Gastroesophageal sphincter (tissue), 4 donors: ENCODE measurements around the gene CCDC172. TPM values are rescaled to one million over a fixed set of nuclear protein-coding genes. Genes with fewer than 3 reads are reported as not detected.

Experiments used
- ATAC-seq: fragments of 150-250 bp; one replicate; pipeline ENCODE4 v1.9.1; 2016; ENCODE audit warnings: mild to moderate bottlenecking, moderate library complexity
- H3K27ac ChIP-seq, 4 donors: fragments of 200-600 bp; sonication (generic) in 3 of 4; 1 replicate in 3 of 4; 2 replicates in 1 of 4; pipeline ENCODE4 v1.5.1; 2016 to 2019
- H3K27me3 ChIP-seq: fragments of 200-600 bp; sonication (generic); one replicate; pipeline ENCODE4 v1.5.1; 2019
- H3K36me3 ChIP-seq, 2 donors: fragments of 200-600 bp; sonication (generic); one replicate each; pipeline ENCODE4 v1.5.1; 2019; ENCODE audit warnings: control low read depth in 1 of 2
- H3K4me1 ChIP-seq, 3 donors: fragments of 200-600 bp; sonication (generic); 1 replicate in 2 of 3; 2 replicates in 1 of 3; pipeline ENCODE4 v1.5.1; 2016 to 2019; ENCODE audit warnings: control low read depth in 2 of 3
- H3K4me3 ChIP-seq, 2 donors: fragments of 200-600 bp; sonication (generic); one replicate each; pipeline ENCODE4 v1.5.1; 2019; ENCODE audit warnings: mild to moderate bottlenecking in 1 of 2, moderate library complexity in 1 of 2
- H3K9me3 ChIP-seq, 3 donors: fragments of 200-600 bp; sonication (generic); one replicate each; pipeline ENCODE4 v1.5.1; 2017 to 2019; ENCODE audit warnings: control low read depth in 2 of 3
- EP300 ChIP-seq: sonication (generic); formaldehyde crosslinking; IDR thresholded peaks from one replicate; pipeline ENCODE4 v1.6.1; 2017; ENCODE audit warnings: antibody characterized with exemption, mild to moderate bottlenecking
- POLR2A ChIP-seq, 2 donors: fragments of 450-650 bp; IDR thresholded peaks; one replicate each; pipeline ENCODE4 v1.6.1; 2017; ENCODE audit warnings: antibody characterized with exemption in 2 of 2, mild to moderate bottlenecking in 2 of 2, moderate library complexity in 1 of 2
- POLR2AphosphoS5 ChIP-seq: sonication (generic); formaldehyde crosslinking; IDR thresholded peaks from one replicate; pipeline ENCODE4 v1.6.1; 2017; ENCODE audit warnings: antibody characterized with exemption
- WGBS, 2 donors: methylation state at CpG; one replicate each; pipeline ENCODE4 v1.1.5; 2018; ENCODE audit warnings: low coverage in 1 of 2; 5-methylcytosine and 5-hydroxymethylcytosine counted together
- total RNA-seq, 4 donors: library from RNA; depleted of rRNA; stranded (reverse); fragments of >200 nt; gene quantifications; one replicate each; pipeline ENCODE4 v1.1.0, GENCODE V29; 2016
- TF ChIP-seq, protein P1 (sequence below), 4 experiments: fragments of 200-600 bp in 2 of 4; fragments of 450-650 bp in 2 of 4; sonication (generic) in 1 of 4; IDR thresholded peaks; one replicate each; pipeline ENCODE4 v1.5.1; 2017 to 2019; ENCODE audit warnings: antibody characterized with exemption in 4 of 4, mild to moderate bottlenecking in 2 of 4, moderate library complexity in 2 of 4

CCDC172 gene
- total RNA-seq, 4 donors from 2014 or later = not detected

GRCh38 chr10:116325987-116326386, 1.7 kb downstream of the CCDC172 start:
- ATAC-seq = no peak

DNA sequence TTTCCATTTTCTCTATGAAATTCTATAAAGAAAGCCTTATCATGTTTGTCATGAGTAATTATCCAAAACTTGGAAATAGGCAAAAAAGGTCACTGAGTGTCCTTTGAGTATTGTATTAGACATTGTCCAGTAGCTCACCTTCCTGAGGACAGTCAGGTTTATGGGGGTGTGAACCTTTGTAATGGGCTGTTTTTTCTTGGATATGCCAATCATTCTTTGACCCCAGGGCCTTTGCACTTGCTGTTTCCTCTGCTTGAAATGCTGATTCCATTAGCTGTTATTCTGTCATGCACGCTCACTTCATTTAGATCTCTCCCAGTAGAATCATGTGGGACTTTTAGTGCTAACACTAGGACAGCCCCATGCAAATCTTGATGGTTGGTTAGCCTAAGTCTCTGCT, 4.9 kb downstream of the CCDC172 start:
- 100% methylated on average over 1 of the region's 1 CpG; no CpG with 5 or more reads in 1 of the 2 donors for WGBS, 2 donors
- ATAC-seq = no peak

More at GRCh38 chr10:116325987-116326386, 1.7 kb downstream of the CCDC172 start:
- Histone ChIP-seq H3K4me1 (no peaks in the 10 kb centered on the region), H3K4me3 (no peak overlapping the region), H3K36me3 (no peaks in the 10 kb centered on the region), H3K27ac (no peak overlapping the region), H3K9me3 (no peaks in the 10 kb centered on the region), H3K27me3 (no peaks in the 10 kb centered on the region)
- WGBS, 2 donors = 75 to 85% methylated on average over 2 of the region's 2 CpGs
- no peak for TF ChIP-seq EP300
- TF ChIP-seq POLR2AphosphoS5 = no peak
- no peak for TF ChIP-seq POLR2A (IDR thresholded peaks at IDR 0.05)
- TF ChIP-seq, protein P1, sequence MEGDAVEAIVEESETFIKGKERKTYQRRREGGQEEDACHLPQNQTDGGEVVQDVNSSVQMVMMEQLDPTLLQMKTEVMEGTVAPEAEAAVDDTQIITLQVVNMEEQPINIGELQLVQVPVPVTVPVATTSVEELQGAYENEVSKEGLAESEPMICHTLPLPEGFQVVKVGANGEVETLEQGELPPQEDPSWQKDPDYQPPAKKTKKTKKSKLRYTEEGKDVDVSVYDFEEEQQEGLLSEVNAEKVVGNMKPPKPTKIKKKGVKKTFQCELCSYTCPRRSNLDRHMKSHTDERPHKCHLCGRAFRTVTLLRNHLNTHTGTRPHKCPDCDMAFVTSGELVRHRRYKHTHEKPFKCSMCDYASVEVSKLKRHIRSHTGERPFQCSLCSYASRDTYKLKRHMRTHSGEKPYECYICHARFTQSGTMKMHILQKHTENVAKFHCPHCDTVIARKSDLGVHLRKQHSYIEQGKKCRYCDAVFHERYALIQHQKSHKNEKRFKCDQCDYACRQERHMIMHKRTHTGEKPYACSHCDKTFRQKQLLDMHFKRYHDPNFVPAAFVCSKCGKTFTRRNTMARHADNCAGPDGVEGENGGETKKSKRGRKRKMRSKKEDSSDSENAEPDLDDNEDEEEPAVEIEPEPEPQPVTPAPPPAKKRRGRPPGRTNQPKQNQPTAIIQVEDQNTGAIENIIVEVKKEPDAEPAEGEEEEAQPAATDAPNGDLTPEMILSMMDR (IDR thresholded peaks at IDR 0.05) = no peak

DNA sequence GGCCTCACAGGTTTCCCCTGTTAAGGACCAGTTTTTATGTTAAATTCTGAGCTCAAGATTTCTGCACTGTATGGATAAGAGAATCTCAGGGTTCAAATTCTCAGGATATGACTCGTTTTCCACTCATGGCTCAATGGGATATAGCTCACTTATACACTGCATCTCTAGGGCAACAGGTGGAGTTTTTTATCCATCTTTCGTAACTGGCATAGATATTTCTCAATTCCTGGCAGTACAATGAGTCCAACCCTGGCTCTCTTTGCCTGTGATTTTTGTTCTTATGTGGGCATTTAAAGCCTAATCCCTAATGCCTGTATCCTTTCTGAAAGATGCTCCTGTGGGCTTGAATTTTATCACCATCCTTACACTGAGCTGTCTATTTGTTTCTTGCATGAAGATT, 7.6 kb downstream of the CCDC172 start:
- TF ChIP-seq, protein P1 (IDR thresholded peaks at IDR 0.05) = no peak
- TF ChIP-seq EP300 (no peak), POLR2AphosphoS5 (no peak)
- WGBS, 2 donors = 56 to 65% methylated on average over 2 of the region's 2 CpGs
- ATAC-seq = no peak
- Histone ChIP-seq H3K36me3 (no peaks in the 10 kb centered on the region), H3K9me3 (no peaks in the 10 kb centered on the region), H3K4me1 (no peaks in the 10 kb centered on the region), H3K27ac (no peak overlapping the region), H3K4me3 (no peak overlapping the region), H3K27me3 (no peaks in the 10 kb centered on the region)

More for the DNA sequence above, 4.9 kb downstream of the CCDC172 start:
- Histone ChIP-seq H3K36me3 (no peaks in the 10 kb centered on the region), H3K4me3 (no peak overlapping the region), H3K9me3 (no peaks in the 10 kb centered on the region), H3K27me3 (no peaks in the 10 kb centered on the region), H3K4me1 (no peaks in the 10 kb centered on the region), H3K27ac (no peak overlapping the region)
- no peak for TF ChIP-seq POLR2A (IDR thresholded peaks at IDR 0.05)
- no peak for TF ChIP-seq EP300
- no peak for TF ChIP-seq POLR2AphosphoS5
- TF ChIP-seq, protein P1 (IDR thresholded peaks at IDR 0.05) = no peak

GRCh38 chr10:116336866-116337265, 12.6 kb downstream of the CCDC172 start:
- no peaks in the 10 kb centered on the region for H3K9me3 ChIP-seq
- H3K27me3 ChIP-seq = no peaks in the 10 kb centered on the region
- ATAC-seq = no peak
- no peak overlapping the region for H3K27ac ChIP-seq
- H3K4me1 ChIP-seq = no peaks in the 10 kb centered on the region
- 60 to 92% methylated on average over 2 of the region's 2 CpGs for WGBS, 2 donors
- H3K36me3 ChIP-seq = no peaks in the 10 kb centered on the region
- TF ChIP-seq EP300 (no peak), POLR2AphosphoS5 (no peak), POLR2A (IDR thresholded peaks at IDR 0.05) (no peak)
- TF ChIP-seq, protein P1 (IDR thresholded peaks at IDR 0.05) = no peak
- H3K4me3 ChIP-seq = no peak overlapping the region

- H3K9me3 ChIP-seq = peaks cover 0 to 13% (median 0%) of the 10 kb centered on the region in 3 donors
- H3K4me1 ChIP-seq = no peaks in the 10 kb centered on the region
- no peak for TF ChIP-seq EP300
- TF ChIP-seq POLR2A (IDR thresholded peaks at IDR 0.05) = no peak
- no peak for TF ChIP-seq POLR2AphosphoS5
- TF ChIP-seq, protein P1 (IDR thresholded peaks at IDR 0.05) = no peak
- H3K27ac ChIP-seq = no peak overlapping the region
- H3K27me3 ChIP-seq = no peaks in the 10 kb centered on the region
- ATAC-seq = no peak
- no peaks in the 10 kb centered on the region for H3K36me3 ChIP-seq
- no peak overlapping the region for H3K4me3 ChIP-seq
Measured at GRCh38 chr10:116352125-116352524, 27.9 kb downstream of the CCDC172 start.
